ENCODE data around the gene PLCL1.

Gene PLCL1

GRCh38 chr2:197925976-197926375, 121.6 kb downstream of the PLCL1 start:
- intact Hi-C loops (cut with micrococcal nuclease) = no loop called here
- Mint-ChIP-seq H3K4me1 (ENCODE audit: low read depth) (peaks cover 16% of the 10 kb centered on the region), H3K27me3 (no peaks in the 10 kb centered on the region), H3K9me3 (peaks cover 8% of the 10 kb centered on the region), H3K4me3 (no peak overlapping the region), H3K36me3 (ENCODE audit: low read depth) (no peaks in the 10 kb centered on the region), H3K27ac (no peak overlapping the region)

DNA sequence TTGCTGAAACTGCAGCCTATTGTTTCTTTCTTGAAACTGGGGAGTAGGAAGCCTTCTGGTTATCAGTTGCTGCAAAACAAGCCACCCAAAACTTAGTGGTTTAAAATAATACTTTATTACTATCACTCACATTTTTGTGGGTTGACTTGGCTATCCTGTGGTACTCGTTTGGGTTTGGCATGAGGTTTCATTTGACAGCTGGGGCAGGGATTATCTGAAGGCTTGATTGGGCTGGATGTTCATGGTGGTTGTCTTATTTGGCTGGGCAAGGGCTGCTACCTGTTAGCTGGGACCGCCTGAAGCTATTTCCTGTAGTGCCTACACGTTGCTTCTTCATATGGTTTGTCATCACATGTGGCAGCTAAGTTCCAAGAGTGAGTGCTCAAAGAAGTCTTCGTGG, 122.3 kb downstream of the PLCL1 start:
- Mint-ChIP-seq H3K27me3 (no peaks in the 10 kb centered on the region), H3K36me3 (ENCODE audit: low read depth) (no peaks in the 10 kb centered on the region), H3K4me3 (no peak overlapping the region), H3K4me1 (ENCODE audit: low read depth) (peaks cover 16% of the 10 kb centered on the region), H3K9me3 (peaks cover 8% of the 10 kb centered on the region), H3K27ac (no peak overlapping the region)
- intact Hi-C loops (cut with micrococcal nuclease) = no loop called here

- H3K9me3 Mint-ChIP-seq = peaks cover 8% of the 10 kb centered on the region
- no peak overlapping the region for H3K27ac Mint-ChIP-seq
- no peaks in the 10 kb centered on the region for H3K36me3 Mint-ChIP-seq (ENCODE audit: low read depth)
- H3K27me3 Mint-ChIP-seq = no peaks in the 10 kb centered on the region
- intact Hi-C loops (cut with micrococcal nuclease) = no loop called here
- H3K4me1 Mint-ChIP-seq (ENCODE audit: low read depth) = peaks cover 16% of the 10 kb centered on the region
- H3K4me3 Mint-ChIP-seq = no peak overlapping the region
Observed at GRCh38 chr2:197927994-197928393, 123.6 kb downstream of the PLCL1 start.

GRCh38 chr2:197929008-197929885, 124.9 kb downstream of the PLCL1 start:
- no peaks in the 10 kb centered on the region for H3K27me3 Mint-ChIP-seq

GRCh38 chr2:197929886-197930227, 125.5 kb downstream of the PLCL1 start:
- intact Hi-C loops (cut with micrococcal nuclease) = no loop called here
- Mint-ChIP-seq H3K4me1 (ENCODE audit: low read depth) (peaks cover 16% of the 10 kb centered on the region), H3K9me3 (peaks cover 8% of the 10 kb centered on the region), H3K27me3 (no peaks in the 10 kb centered on the region), H3K36me3 (ENCODE audit: low read depth) (no peaks in the 10 kb centered on the region), H3K4me3 (no peak overlapping the region), H3K27ac (no peak overlapping the region)

More at GRCh38 chr2:197929008-197929885, 124.9 kb downstream of the PLCL1 start:
- Mint-ChIP-seq H3K9me3 (peaks cover 8% of the 10 kb centered on the region), H3K27ac (no peak overlapping the region), H3K4me3 (no peak overlapping the region), H3K4me1 (ENCODE audit: low read depth) (peaks cover 16% of the 10 kb centered on the region), H3K36me3 (ENCODE audit: low read depth) (no peaks in the 10 kb centered on the region)
- intact Hi-C loops (cut with micrococcal nuclease) = no loop called here

GRCh38 chr2:197930570-197931278, 126.3 kb downstream of the PLCL1 start:
- no peaks in the 10 kb centered on the region for H3K36me3 Mint-ChIP-seq (ENCODE audit: low read depth)
- peaks cover 12% of the 10 kb centered on the region for H3K4me1 Mint-ChIP-seq (ENCODE audit: low read depth)
- H3K27me3 Mint-ChIP-seq = peaks cover 1% of the 10 kb centered on the region
- no peak overlapping the region for H3K4me3 Mint-ChIP-seq
- intact Hi-C loops (cut with micrococcal nuclease) = no loop called here
- peaks cover 8% of the 10 kb centered on the region for H3K9me3 Mint-ChIP-seq
- H3K27ac Mint-ChIP-seq = no peak overlapping the region

DNA sequence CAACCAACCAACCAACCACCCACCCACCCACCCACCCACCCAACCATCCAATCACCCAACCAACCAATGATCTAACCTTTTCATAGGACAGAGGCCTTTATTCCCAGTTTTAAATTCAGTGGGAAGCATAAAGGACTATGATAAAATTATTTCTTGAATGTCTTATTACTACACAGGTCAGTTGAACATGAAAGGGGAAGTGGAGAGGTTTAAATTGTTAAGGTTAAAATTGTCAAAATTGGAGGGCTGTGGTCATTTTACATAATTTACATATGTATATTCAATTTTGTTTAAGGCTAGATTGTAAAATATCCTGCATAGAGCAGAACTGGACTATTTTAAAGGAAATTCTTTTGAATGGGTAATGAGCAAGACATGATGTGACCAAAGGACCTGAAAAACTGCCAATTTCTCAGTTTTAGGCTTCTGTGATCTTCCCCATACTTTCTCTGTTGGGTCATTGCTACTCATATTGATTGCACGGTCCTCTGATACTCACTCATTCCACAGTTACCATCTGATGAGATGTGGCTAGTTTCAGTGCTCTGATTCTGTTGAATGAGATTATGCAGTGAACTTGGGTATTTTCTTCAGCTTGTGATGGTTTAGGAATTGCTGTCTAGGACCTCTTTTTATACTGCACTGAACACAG, 127.4 kb downstream of the PLCL1 start:
- Mint-ChIP-seq H3K4me1 (ENCODE audit: low read depth) (peaks cover 8% of the 10 kb centered on the region), H3K27ac (no peak overlapping the region)
- intact Hi-C loops (cut with micrococcal nuclease) = no loop called here

GRCh38 chr2:197932374-197932773, 128.0 kb downstream of the PLCL1 start:
- no peak overlapping the region for H3K4me3 Mint-ChIP-seq
- H3K9me3 Mint-ChIP-seq = no peaks in the 10 kb centered on the region
- peaks cover 4% of the 10 kb centered on the region for H3K27me3 Mint-ChIP-seq
- H3K4me1 Mint-ChIP-seq (ENCODE audit: low read depth) = peaks cover 2% of the 10 kb centered on the region
- no peak overlapping the region for H3K27ac Mint-ChIP-seq
- intact Hi-C loops (cut with micrococcal nuclease) = no loop called here
- H3K36me3 Mint-ChIP-seq (ENCODE audit: low read depth) = no peaks in the 10 kb centered on the region

More for the DNA sequence above, 127.4 kb downstream of the PLCL1 start:
- Mint-ChIP-seq H3K27me3 (peaks cover 4% of the 10 kb centered on the region), H3K4me3 (no peak overlapping the region), H3K36me3 (ENCODE audit: low read depth) (no peaks in the 10 kb centered on the region), H3K9me3 (no peaks in the 10 kb centered on the region)

DNA sequence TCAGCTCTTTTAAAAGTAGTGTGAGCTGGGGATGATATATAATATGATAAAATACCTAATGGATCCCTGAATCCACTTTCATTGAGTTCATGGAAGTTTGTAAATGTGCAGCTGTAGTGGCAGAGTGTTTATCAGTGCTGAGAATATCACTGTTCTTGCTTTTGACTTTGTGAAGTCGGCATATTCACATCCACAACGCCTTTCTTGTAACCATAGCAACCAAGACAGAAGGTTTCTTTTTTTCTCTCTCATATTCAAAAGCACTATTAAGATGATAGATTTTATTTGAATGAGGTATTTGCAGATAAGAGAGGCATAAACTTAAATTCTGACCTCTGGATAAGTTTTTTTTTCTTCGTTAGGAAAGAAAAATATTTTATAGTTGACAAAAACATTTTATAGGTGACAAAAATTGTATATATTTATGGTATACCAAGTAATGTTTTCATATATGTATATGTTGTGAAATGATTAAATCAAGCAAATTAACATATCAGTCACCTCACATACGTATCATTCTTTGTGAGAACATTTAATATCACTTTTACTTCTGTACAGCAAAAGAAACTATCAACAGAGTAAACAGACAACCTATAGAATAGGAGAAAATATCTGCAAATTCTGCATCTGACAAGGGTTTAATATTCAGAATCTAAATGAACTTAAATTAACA, 130.0 kb downstream of the PLCL1 start:
- no peak overlapping the region for H3K27ac Mint-ChIP-seq
- no peak overlapping the region for H3K4me3 Mint-ChIP-seq
- H3K9me3 Mint-ChIP-seq = no peaks in the 10 kb centered on the region
- H3K27me3 Mint-ChIP-seq = peaks cover 4% of the 10 kb centered on the region
- peaks cover 9% of the 10 kb centered on the region for H3K4me1 Mint-ChIP-seq (ENCODE audit: low read depth)
- intact Hi-C loops (cut with micrococcal nuclease) = no loop called here
- H3K36me3 Mint-ChIP-seq (ENCODE audit: low read depth) = no peaks in the 10 kb centered on the region

GRCh38 chr2:197934934-197935289, 130.5 kb downstream of the PLCL1 start:
- Mint-ChIP-seq H3K4me1 (ENCODE audit: low read depth) (peaks cover 9% of the 10 kb centered on the region), H3K27ac (no peak overlapping the region), H3K9me3 (no peaks in the 10 kb centered on the region), H3K4me3 (no peak overlapping the region), H3K36me3 (ENCODE audit: low read depth) (no peaks in the 10 kb centered on the region), H3K27me3 (peaks cover 6% of the 10 kb centered on the region)
- intact Hi-C loops (cut with micrococcal nuclease) = no loop called here

- Mint-ChIP-seq H3K4me1 (ENCODE audit: low read depth) (peaks cover 9% of the 10 kb centered on the region), H3K27ac (no peak overlapping the region), H3K27me3 (peaks cover 13% of the 10 kb centered on the region), H3K9me3 (no peaks in the 10 kb centered on the region), H3K4me3 (no peak overlapping the region), H3K36me3 (ENCODE audit: low read depth) (no peaks in the 10 kb centered on the region)
- intact Hi-C loops (cut with micrococcal nuclease) = no loop called here
Observed at GRCh38 chr2:197937814-197938213, 133.4 kb downstream of the PLCL1 start.

- H3K27ac Mint-ChIP-seq = no peak overlapping the region
- intact Hi-C loops (cut with micrococcal nuclease) = no loop called here
- H3K27me3 Mint-ChIP-seq = peaks cover 13% of the 10 kb centered on the region
- no peaks in the 10 kb centered on the region for H3K36me3 Mint-ChIP-seq (ENCODE audit: low read depth)
- no peaks in the 10 kb centered on the region for H3K9me3 Mint-ChIP-seq
- no peak overlapping the region for H3K4me3 Mint-ChIP-seq
- peaks cover 9% of the 10 kb centered on the region for H3K4me1 Mint-ChIP-seq (ENCODE audit: low read depth)
Observed at GRCh38 chr2:197938555-197938954, 134.2 kb downstream of the PLCL1 start.

DNA sequence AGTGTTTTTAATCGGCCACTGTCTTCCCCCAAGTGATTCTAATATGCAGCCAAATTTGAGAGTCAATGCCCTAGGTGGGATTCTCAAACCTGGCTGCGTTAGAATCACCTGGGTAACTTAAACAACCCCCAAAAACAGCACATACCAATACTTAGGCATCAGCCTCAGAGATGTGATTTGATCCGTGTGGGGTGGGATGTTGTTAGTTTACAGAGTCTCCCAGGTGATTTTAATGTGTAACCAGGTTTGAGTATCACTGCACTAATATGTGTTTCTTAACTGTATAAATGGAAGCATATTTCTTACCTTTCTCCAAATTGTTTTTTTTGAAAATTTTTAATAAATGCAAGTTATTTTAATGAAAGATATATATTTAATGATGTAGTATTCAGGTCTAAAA, 135.4 kb downstream of the PLCL1 start:
- H3K4me1 Mint-ChIP-seq (ENCODE audit: low read depth) = peaks cover 13% of the 10 kb centered on the region
- no peak overlapping the region for H3K27ac Mint-ChIP-seq
- intact Hi-C loops (cut with micrococcal nuclease) = no loop called here

DNA sequence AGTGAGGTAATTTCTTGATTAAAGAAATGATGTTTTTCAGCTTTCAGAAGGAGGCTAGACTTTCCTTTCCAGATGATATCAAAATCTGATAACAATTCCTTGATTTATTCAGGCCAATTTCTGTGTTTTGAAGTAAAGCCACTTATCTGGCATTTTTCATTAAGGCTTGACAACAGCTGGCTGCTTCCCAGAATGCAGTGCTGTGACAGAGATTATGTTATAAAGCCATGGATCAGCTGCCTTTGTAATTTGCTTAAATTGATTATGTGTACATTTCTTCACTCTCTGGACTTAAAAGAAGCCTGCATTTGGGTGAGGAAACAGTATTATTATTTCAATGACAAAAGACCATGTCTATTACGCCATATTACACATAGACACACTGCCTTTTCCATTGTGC, 136.0 kb downstream of the PLCL1 start:
- Mint-ChIP-seq H3K36me3 (ENCODE audit: low read depth) (no peaks in the 10 kb centered on the region), H3K9me3 (no peaks in the 10 kb centered on the region), H3K4me1 (ENCODE audit: low read depth) (peaks cover 14% of the 10 kb centered on the region), H3K4me3 (no peak overlapping the region), H3K27me3 (peaks cover 13% of the 10 kb centered on the region), H3K27ac (no peak overlapping the region)
- intact Hi-C loops (cut with micrococcal nuclease) = no loop called here

More for the DNA sequence above, 135.4 kb downstream of the PLCL1 start:
- no peaks in the 10 kb centered on the region for H3K36me3 Mint-ChIP-seq (ENCODE audit: low read depth)
- H3K9me3 Mint-ChIP-seq = no peaks in the 10 kb centered on the region
- H3K27me3 Mint-ChIP-seq = peaks cover 13% of the 10 kb centered on the region
- no peak overlapping the region for H3K4me3 Mint-ChIP-seq

All from dendritic cell treated with granulocyte-macrophage colony-stimulating factor and Interleukin-4, amounts not matched to agents 40 ng/mL and 50 ng/mL, for 4 days (primary cell).